Testis (tissue), 2 donors: ENCODE results near the gene SPON1.

Source experiments
- CTCF ChIP-seq, 3 experiments: fragments of 450-650 bp in 2 of 3; fragments of 200-600 bp in 1 of 3; sonication (generic) in 1 of 3; IDR thresholded peaks; one replicate each; pipeline ENCODE4 v1.5.1; 2016 to 2019; ENCODE audit warnings: antibody characterized with exemption in 3 of 3, mild to moderate bottlenecking in 2 of 3, moderate library complexity in 1 of 3
- POLR2A ChIP-seq: fragments of 450-650 bp; IDR thresholded peaks from one replicate; pipeline ENCODE4 v1.6.1; 2017; ENCODE audit warnings: antibody characterized with exemption, mild to moderate bottlenecking, moderate library complexity

DNA sequence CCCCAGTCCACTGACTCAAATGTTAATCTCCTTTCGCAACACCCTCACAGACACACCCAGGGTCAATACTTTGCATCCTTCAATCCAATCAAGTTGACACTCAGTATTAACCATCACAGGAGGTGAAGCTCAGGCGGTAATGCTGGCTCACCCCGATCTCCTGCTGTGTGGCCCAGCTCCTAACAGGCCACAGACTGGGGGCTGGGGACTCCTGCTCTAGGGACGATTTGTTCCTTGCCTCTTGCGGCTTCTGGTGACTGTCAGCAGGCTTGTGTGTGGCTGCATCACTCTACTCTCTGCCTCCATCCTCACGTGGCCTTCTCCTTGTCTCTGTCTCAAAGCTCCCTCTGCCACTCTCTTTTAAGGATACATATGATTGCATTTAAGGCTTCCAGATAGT lies 45.0 kb downstream of the SPON1 start:
- TF ChIP-seq CTCF (IDR thresholded peaks at IDR 0.05), result no peak
- no peak for TF ChIP-seq POLR2A
